DOHH2 (cell line): ENCODE data around the gene POFUT2.

Source experiments
- EZH2phosphoT487 ChIP-seq: fragments of 200-600 bp; sonication (generic); IDR thresholded peaks from 2 replicates; pipeline ENCODE4 v1.6.1; 2017; ENCODE audit warnings: borderline replicate concordance, mild to moderate bottlenecking, antibody characterized with exemption, low read length, moderate library complexity, mixed read lengths
- TF ChIP-seq, protein P1 (sequence below): fragments of 200-600 bp; sonication (generic); IDR thresholded peaks from one replicate; pipeline ENCODE4 v1.5.1; 2014; ENCODE audit warnings: antibody characterized with exemption, mild to moderate bottlenecking, low read depth, low read length; ENCODE audit not compliant: poor library complexity, severe bottlenecking

DNA sequence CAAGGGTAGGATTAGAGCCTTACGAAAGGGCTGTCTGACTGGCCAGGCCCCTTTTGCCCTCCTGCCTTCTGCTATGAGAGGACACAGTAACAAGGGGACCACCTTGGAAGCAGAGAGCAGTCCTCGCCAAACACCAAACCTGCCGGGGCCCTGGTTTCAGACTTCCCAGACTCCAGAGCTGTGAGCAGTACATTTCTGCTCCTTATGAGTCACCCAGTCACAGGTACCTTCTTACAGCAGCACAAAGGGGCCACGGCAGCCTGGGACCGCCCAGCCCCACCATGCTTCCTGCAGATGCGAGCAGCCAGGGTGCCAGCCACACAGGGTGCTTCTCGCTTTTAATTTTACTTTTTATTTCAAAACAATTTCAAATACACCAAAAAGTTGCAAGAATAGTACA, 17.2 kb upstream of the POFUT2 start:
- TF ChIP-seq, protein P1, sequence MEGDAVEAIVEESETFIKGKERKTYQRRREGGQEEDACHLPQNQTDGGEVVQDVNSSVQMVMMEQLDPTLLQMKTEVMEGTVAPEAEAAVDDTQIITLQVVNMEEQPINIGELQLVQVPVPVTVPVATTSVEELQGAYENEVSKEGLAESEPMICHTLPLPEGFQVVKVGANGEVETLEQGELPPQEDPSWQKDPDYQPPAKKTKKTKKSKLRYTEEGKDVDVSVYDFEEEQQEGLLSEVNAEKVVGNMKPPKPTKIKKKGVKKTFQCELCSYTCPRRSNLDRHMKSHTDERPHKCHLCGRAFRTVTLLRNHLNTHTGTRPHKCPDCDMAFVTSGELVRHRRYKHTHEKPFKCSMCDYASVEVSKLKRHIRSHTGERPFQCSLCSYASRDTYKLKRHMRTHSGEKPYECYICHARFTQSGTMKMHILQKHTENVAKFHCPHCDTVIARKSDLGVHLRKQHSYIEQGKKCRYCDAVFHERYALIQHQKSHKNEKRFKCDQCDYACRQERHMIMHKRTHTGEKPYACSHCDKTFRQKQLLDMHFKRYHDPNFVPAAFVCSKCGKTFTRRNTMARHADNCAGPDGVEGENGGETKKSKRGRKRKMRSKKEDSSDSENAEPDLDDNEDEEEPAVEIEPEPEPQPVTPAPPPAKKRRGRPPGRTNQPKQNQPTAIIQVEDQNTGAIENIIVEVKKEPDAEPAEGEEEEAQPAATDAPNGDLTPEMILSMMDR: no peak
- TF ChIP-seq EZH2phosphoT487: no peak
